ENCODE data around the gene TTC39B.

TTC39B gene

DNA sequence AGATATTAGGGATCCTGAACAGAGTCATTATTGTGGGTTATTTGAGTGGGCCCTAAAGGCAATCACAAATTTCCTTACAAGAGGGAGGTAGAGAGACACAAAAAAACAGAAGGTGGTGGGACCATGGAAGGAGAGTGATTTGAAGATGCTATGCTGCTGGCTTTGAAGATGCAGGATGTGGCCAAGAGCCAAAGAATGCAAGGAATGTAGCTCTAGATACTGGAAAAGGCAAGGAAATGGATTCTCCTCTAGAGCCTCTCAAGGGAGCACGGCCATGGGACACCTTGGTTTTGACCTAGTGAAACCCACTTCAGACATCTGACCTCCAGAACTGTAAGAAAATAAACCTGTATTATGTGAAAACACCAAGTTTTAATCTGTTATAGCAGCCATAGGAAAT is 53.8 kb downstream of the TTC39B start:
- Histone ChIP-seq H3K36me3 (no peaks in the 10 kb centered on the region), H3K27ac (no peak overlapping the region), H3K4me1 (ENCODE audit: control insufficient read depth in 1 of 2, insufficient read depth in 1 of 2, low read depth in 1 of 2, low read length in 1 of 2) (no peaks in the 10 kb centered on the region), H3K27me3 (no peaks in the 10 kb centered on the region), H3K4me3 (ENCODE audit: low read depth in 1 of 2, low read length in 1 of 2) (no peak overlapping the region), H3K9me3 (no peaks in the 10 kb centered on the region)
- TF ChIP-seq, protein P1, sequence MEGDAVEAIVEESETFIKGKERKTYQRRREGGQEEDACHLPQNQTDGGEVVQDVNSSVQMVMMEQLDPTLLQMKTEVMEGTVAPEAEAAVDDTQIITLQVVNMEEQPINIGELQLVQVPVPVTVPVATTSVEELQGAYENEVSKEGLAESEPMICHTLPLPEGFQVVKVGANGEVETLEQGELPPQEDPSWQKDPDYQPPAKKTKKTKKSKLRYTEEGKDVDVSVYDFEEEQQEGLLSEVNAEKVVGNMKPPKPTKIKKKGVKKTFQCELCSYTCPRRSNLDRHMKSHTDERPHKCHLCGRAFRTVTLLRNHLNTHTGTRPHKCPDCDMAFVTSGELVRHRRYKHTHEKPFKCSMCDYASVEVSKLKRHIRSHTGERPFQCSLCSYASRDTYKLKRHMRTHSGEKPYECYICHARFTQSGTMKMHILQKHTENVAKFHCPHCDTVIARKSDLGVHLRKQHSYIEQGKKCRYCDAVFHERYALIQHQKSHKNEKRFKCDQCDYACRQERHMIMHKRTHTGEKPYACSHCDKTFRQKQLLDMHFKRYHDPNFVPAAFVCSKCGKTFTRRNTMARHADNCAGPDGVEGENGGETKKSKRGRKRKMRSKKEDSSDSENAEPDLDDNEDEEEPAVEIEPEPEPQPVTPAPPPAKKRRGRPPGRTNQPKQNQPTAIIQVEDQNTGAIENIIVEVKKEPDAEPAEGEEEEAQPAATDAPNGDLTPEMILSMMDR (IDR thresholded peaks at IDR 0.05), result no peak

DNA sequence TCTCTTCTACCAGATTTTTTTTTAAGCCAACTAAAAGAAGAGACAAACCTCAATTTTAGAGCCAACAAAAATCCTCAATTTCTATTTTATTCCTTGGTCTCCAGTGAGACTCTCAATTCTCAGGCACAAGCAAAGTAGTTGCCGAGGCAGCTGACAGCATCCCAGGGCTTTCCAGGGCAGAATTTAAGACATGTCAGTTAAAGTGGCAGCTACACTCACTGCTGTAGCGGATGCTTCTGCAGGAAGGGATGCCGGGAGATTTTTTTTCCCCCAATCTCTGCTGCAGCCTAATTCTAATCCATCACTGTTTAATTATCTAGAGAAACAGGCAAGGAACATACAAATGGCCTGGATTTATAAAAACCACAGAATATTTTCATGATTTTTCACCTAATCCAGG is 57.0 kb downstream of the TTC39B start:
- Histone ChIP-seq H3K4me1 (ENCODE audit: control insufficient read depth in 1 of 2, insufficient read depth in 1 of 2, low read depth in 1 of 2, low read length in 1 of 2) (no peaks in the 10 kb centered on the region), H3K27ac (no peak overlapping the region), H3K4me3 (ENCODE audit: low read depth in 1 of 2, low read length in 1 of 2) (no peak overlapping the region)

DNA sequence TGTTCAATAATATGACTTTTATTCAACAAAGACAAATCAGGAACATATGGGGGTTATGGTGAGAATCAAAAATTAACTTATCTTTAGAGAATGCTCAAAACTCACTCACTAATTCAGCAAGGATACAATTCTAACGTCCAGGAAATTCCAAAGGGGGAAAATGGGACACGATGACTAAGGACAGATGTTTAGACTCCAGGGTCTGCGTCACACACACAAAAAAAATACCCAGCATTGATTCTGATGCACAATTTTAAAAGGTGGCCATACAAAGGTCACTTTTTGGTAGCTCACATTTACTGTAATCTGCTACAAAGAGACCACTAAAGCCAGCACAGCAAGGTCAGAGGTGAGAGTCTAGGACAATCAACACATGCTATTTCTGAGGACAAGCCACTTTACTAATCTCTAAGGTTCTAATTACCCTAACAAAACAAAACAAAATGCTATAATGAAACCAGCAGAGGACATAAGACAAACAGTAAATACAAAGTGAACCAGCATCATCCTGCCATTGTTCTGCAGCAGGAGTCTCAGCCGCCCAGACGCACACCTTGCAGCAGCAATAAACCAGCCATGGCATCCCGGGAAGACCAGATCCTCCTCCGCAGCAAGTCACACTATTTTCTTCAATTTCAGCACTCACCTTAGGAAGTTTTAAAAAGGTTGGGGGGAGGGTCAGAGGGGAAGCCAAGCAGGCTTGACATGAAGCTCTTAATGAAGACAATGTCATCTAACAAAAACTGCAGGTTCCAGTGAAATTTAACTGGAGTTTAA is 57.8 kb downstream of the TTC39B start:
- Histone ChIP-seq H3K27me3 (no peaks in the 10 kb centered on the region), H3K4me1 (ENCODE audit: control insufficient read depth in 1 of 2, insufficient read depth in 1 of 2, low read depth in 1 of 2, low read length in 1 of 2) (no peaks in the 10 kb centered on the region), H3K9me3 (no peaks in the 10 kb centered on the region), H3K27ac (no peak overlapping the region), H3K4me3 (ENCODE audit: low read depth in 1 of 2, low read length in 1 of 2) (no peak overlapping the region), H3K36me3 (no peaks in the 10 kb centered on the region)
- TF ChIP-seq, protein P1 (IDR thresholded peaks at IDR 0.05), result no peak

More for the DNA sequence above, 57.0 kb downstream of the TTC39B start:
- TF ChIP-seq, protein P1 (IDR thresholded peaks at IDR 0.05), result no peak
- Histone ChIP-seq H3K36me3 (no peaks in the 10 kb centered on the region), H3K27me3 (no peaks in the 10 kb centered on the region), H3K9me3 (no peaks in the 10 kb centered on the region)

DNA sequence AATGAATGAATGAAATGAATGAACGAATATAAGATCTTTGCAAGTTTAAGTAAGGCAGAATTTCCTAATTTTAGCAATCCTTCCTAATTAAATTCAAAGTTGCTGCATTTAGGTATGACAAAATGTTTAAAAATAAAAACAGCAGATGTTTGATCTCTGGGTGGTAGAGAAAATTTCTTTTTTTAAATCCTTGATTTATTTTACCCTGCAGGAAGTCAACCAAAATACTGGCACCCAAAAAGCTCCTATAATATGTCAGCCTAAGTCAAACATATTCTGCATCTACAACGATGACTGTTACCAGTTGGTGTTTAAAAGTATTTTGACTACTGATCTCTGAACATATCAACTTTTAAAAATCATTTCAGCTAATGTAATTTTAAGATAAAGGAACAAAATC is 58.4 kb downstream of the TTC39B start:
- Histone ChIP-seq H3K4me1 (ENCODE audit: control insufficient read depth in 1 of 2, insufficient read depth in 1 of 2, low read depth in 1 of 2, low read length in 1 of 2) (no peaks in the 10 kb centered on the region), H3K4me3 (ENCODE audit: low read depth in 1 of 2, low read length in 1 of 2) (no peak overlapping the region), H3K27me3 (no peaks in the 10 kb centered on the region), H3K27ac (no peak overlapping the region), H3K9me3 (no peaks in the 10 kb centered on the region), H3K36me3 (no peaks in the 10 kb centered on the region)
- TF ChIP-seq, protein P1 (IDR thresholded peaks at IDR 0.05), result no peak

DNA sequence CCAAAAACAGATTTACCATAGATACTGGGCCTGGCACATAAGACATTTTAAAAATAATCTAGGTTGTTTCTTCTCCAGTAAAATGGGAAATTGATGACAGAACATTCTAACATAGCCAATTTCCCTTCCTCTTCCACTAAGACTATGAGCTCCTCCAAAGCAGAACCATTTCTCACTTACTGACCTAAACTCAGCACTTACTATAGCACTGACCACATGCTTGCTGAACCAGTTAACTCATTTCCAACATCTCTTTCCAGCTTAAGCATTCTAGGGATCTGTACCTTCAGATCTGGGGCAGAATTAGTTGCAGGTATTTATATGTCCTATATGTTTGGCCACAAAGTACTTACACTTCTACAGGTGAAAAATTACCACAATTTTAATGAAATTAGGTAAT is 58.9 kb downstream of the TTC39B start:
- no peaks in the 10 kb centered on the region for H3K27me3 ChIP-seq
- TF ChIP-seq, protein P1 (IDR thresholded peaks at IDR 0.05), result no peak
- H3K9me3 ChIP-seq, result no peaks in the 10 kb centered on the region
- no peaks in the 10 kb centered on the region for H3K36me3 ChIP-seq
- H3K4me3 ChIP-seq (ENCODE audit: low read depth in 1 of 2, low read length in 1 of 2), result no peak overlapping the region
- H3K27ac ChIP-seq, result no peak overlapping the region
- H3K4me1 ChIP-seq (ENCODE audit: control insufficient read depth in 1 of 2, insufficient read depth in 1 of 2, low read depth in 1 of 2, low read length in 1 of 2), result no peaks in the 10 kb centered on the region

Measured in neutrophil (primary cell).